Upper lobe of left lung (tissue), 6 donors: ENCODE data around the gene KRTAP16-1. TPM values are rescaled to one million over a fixed set of nuclear protein-coding genes. Genes with fewer than 3 reads are reported as not detected.

Experiments
- ATAC-seq, 2 donors: fragments of 200-7000 bp; cut with Tn5 transposase; one replicate each; pipeline ENCODE4 v1.9.1; 2022; ENCODE audit warnings: mild to moderate bottlenecking in 2 of 2, moderate library complexity in 2 of 2; ENCODE audit not compliant: low FRiP score in 2 of 2
- DNase-seq, 2 donors: peaks; one replicate each; pipeline ENCODE4 v3.0.0-alpha.2; 2019 to 2020
- H3K27ac ChIP-seq, 4 donors: fragments of 200-600 bp; sonication (generic); one replicate each; pipeline ENCODE4 v1.5.1; 2016 to 2019
- H3K27me3 ChIP-seq, 4 donors: fragments of 200-600 bp; sonication (generic); one replicate each; pipeline ENCODE4 v1.5.1; 2017 to 2019
- H3K36me3 ChIP-seq, 4 donors: fragments of 200-600 bp; sonication (generic); one replicate each; pipeline ENCODE4 v1.5.1; 2016 to 2019
- H3K4me1 ChIP-seq, 4 donors: fragments of 200-600 bp; sonication (generic); one replicate each; pipeline ENCODE4 v1.5.1; 2018 to 2019
- H3K4me3 ChIP-seq, 4 donors: fragments of 200-600 bp; sonication (generic); one replicate each; pipeline ENCODE4 v1.5.1; 2017 to 2019; ENCODE audit warnings: mild to moderate bottlenecking in 2 of 4, moderate library complexity in 1 of 4
- H3K9me3 ChIP-seq, 4 donors: fragments of 200-600 bp; sonication (generic); one replicate each; pipeline ENCODE4 v1.5.1; 2018 to 2019
- CTCF ChIP-seq, 6 experiments: fragments of 450-650 bp in 4 of 6; fragments of 200-600 bp in 2 of 6; sonication (generic) in 2 of 6; IDR thresholded peaks; one replicate each; pipeline ENCODE4 v1.5.1; 2016 to 2019; ENCODE audit warnings: antibody characterized with exemption in 6 of 6
- EP300 ChIP-seq, 4 donors: sonication (generic); formaldehyde crosslinking; IDR thresholded peaks; one replicate each; pipeline ENCODE4 v1.5.1; 2017; ENCODE audit warnings: antibody characterized with exemption in 4 of 4, control low read depth in 2 of 4
- POLR2A ChIP-seq, 4 donors: fragments of 450-650 bp; IDR thresholded peaks; one replicate each; pipeline ENCODE4 v1.5.1; 2016 to 2017; ENCODE audit warnings: antibody characterized with exemption in 4 of 4, mild to moderate bottlenecking in 2 of 4
- POLR2AphosphoS5 ChIP-seq, 2 donors: sonication (generic); formaldehyde crosslinking; IDR thresholded peaks; one replicate each; pipeline ENCODE4 v1.5.1; 2017; ENCODE audit warnings: antibody characterized with exemption in 2 of 2
- WGBS, 2 donors: methylation state at CpG; one replicate each; pipeline ENCODE4 v1.1.5; 2017 to 2018; 5-methylcytosine and 5-hydroxymethylcytosine counted together
- total RNA-seq, 6 donors: library from RNA; depleted of rRNA in 4 of 6; stranded (reverse); fragments of >200 nt in 4 of 6; gene quantifications; one replicate each; pipeline versions ENCODE4 v1.1.0 to v1.2.1, GENCODE V29; 2016 to 2021
- donor health status: DM: no; HTN: no; CAD: no; lungs with moderate emphysema.
- donor health status: DM: no; HTN: yes; CAD: no; lungs with severe emphysema.

KRTAP16-1 gene
- total RNA-seq, 6 donors from 2014 or later: not detected

DNA sequence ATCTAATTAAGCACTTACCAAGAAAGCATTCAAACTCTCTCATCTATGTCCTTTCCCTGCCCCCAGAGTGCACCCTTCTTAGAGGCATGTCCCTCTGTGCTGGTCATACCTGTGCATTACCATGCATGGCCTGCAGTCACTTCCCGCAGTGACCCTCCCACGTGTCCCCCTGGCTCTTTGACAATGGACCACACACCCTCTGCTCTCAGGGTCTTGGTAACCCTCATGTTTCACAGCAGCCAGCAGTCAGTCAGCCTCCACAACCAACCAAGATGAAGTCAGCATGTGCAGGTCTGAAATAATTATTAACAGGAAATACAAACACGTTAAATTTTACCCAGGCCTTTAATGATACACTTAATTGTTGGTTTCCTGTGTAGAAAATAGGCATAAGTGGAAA, 31.4 kb upstream of the KRTAP16-1 start:
- DNase-seq (no peak), ATAC-seq (no peak)
- 35 to 62% methylated on average over 3 of the region's 3 CpGs for WGBS, 2 donors
- Histone ChIP-seq H3K4me1 (peaks cover 7 to 9% (median 8%) of the 10 kb centered on the region in 4 donors), H3K4me3 (no peak overlapping the region), H3K27me3 (no peaks in the 10 kb centered on the region), H3K9me3 (peaks cover 0 to 6% (median 0%) of the 10 kb centered on the region in 4 donors), H3K36me3 (no peaks in the 10 kb centered on the region), H3K27ac (no peak overlapping the region)
- TF ChIP-seq POLR2A (IDR thresholded peaks at IDR 0.05) (no peak), POLR2AphosphoS5 (IDR thresholded peaks at IDR 0.05) (no peak), EP300 (IDR thresholded peaks at IDR 0.05) (no peak), CTCF (IDR thresholded peaks at IDR 0.05) (no peak)

GRCh38 chr17:41339571-41340172, 30.6 kb upstream of the KRTAP16-1 start:
- H3K27ac ChIP-seq: peak overlapping the region in 1 of 4 donors; percentile 16
- H3K9me3 ChIP-seq: peaks cover 0 to 6% (median 0%) of the 10 kb centered on the region in 4 donors
- no peak overlapping the region for H3K4me3 ChIP-seq
- DNase-seq: no peak
- ATAC-seq: no peak
- no peaks in the 10 kb centered on the region for H3K36me3 ChIP-seq
- 49 to 51% methylated on average over 2 of the region's 2 CpGs for WGBS, 2 donors
- TF ChIP-seq EP300 (IDR thresholded peaks at IDR 0.05): no peak
- no peak for TF ChIP-seq POLR2A (IDR thresholded peaks at IDR 0.05)
- H3K4me1 ChIP-seq: peaks cover 7 to 9% (median 8%) of the 10 kb centered on the region in 4 donors
- no peaks in the 10 kb centered on the region for H3K27me3 ChIP-seq

- H3K4me3 ChIP-seq: no peak overlapping the region
- DNase-seq (no peak), ATAC-seq (no peak)
- no peaks in the 10 kb centered on the region for H3K36me3 ChIP-seq
- H3K27ac ChIP-seq: peak overlapping the region in 1 of 4 donors; percentile 16
- TF ChIP-seq POLR2A (IDR thresholded peaks at IDR 0.05) (no peak), CTCF (IDR thresholded peaks at IDR 0.05) (no peak), EP300 (IDR thresholded peaks at IDR 0.05) (peak in 1 of 4 donors; percentile 39), POLR2AphosphoS5 (IDR thresholded peaks at IDR 0.05) (no peak)
- H3K9me3 ChIP-seq: peaks cover 0 to 6% (median 0%) of the 10 kb centered on the region in 4 donors
- H3K4me1 ChIP-seq: peaks cover 7 to 9% (median 8%) of the 10 kb centered on the region in 4 donors
- 14 to 25% methylated on average over 5 of the region's 5 CpGs for WGBS, 2 donors
- H3K27me3 ChIP-seq: no peaks in the 10 kb centered on the region
Observed at GRCh38 chr17:41338961-41339485, 29.9 kb upstream of the KRTAP16-1 start.

DNA sequence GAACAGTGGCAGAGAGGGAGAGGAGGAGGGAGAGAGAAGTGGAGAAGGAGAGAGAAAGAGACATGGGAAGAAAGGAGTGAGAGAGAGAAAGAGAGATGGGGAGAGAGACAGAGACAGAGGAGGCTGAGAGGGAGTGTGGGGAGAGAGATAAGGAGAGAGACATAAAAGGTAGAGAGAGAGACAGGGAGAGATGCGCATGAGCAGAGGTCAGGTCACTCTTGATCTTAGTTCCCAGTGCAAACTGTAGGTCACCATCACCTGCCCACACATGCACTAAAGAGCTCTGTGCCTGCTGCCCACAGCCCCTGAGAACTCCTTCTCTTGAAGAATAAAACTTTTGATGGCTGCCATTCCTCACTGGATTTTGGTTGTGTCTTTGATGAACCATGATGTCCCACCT, 26.6 kb upstream of the KRTAP16-1 start:
- DNase-seq (no peak), ATAC-seq (no peak)
- no peak for TF ChIP-seq EP300 (IDR thresholded peaks at IDR 0.05)
- no peak for TF ChIP-seq POLR2A (IDR thresholded peaks at IDR 0.05)
- TF ChIP-seq POLR2AphosphoS5 (IDR thresholded peaks at IDR 0.05): no peak
- no peak for TF ChIP-seq CTCF (IDR thresholded peaks at IDR 0.05)
- no peak overlapping the region for H3K27ac ChIP-seq
- no peaks in the 10 kb centered on the region for H3K36me3 ChIP-seq
- no peaks in the 10 kb centered on the region for H3K27me3 ChIP-seq
- 96 to 100% methylated on average over 1 of the region's 1 CpG for WGBS, 2 donors
- no peak overlapping the region for H3K4me3 ChIP-seq
- peaks cover 7 to 9% (median 8%) of the 10 kb centered on the region in 4 donors for H3K4me1 ChIP-seq
- no peaks in the 10 kb centered on the region for H3K9me3 ChIP-seq

GRCh38 chr17:41334385-41335305, 25.5 kb upstream of the KRTAP16-1 start:
- 67 to 77% methylated on average over 5 to 6 of the region's 6 CpGs for WGBS, 2 donors

More at GRCh38 chr17:41334385-41335305, 25.5 kb upstream of the KRTAP16-1 start:
- ATAC-seq (no peak), DNase-seq (no peak)
- no peak for TF ChIP-seq EP300 (IDR thresholded peaks at IDR 0.05)
- no peak for TF ChIP-seq POLR2A (IDR thresholded peaks at IDR 0.05)
- no peak for TF ChIP-seq CTCF (IDR thresholded peaks at IDR 0.05)
- Histone ChIP-seq H3K36me3 (no peaks in the 10 kb centered on the region), H3K9me3 (no peaks in the 10 kb centered on the region), H3K27ac (no peak overlapping the region), H3K27me3 (no peaks in the 10 kb centered on the region), H3K4me1 (peaks cover 4 to 7% (median 5%) of the 10 kb centered on the region in 4 donors), H3K4me3 (no peak overlapping the region)
